Measurements from ENCODE around the gene GXYLT1.

GXYLT1 gene

GRCh38 chr12:42031847-42032564, 112.7 kb downstream of the GXYLT1 start:
- no peaks in the 10 kb centered on the region for H3K36me3 ChIP-seq (ENCODE audit: insufficient read depth, low read length)
- no peaks in the 10 kb centered on the region for H3K27me3 ChIP-seq (ENCODE audit: control insufficient read depth, insufficient read depth, low read length)
- no peak overlapping the region for H3K4me2 ChIP-seq (ENCODE audit: low read length)
- no peaks in the 10 kb centered on the region for H3K9me3 ChIP-seq (replicated peaks; ENCODE audit: low read length)
- H3K4me1 ChIP-seq (ENCODE audit: control insufficient read depth, insufficient read depth, low read length), result no peaks in the 10 kb centered on the region
- no peak overlapping the region for H3K9ac ChIP-seq (ENCODE audit: low read depth, low read length)
- no peak overlapping the region for H3K4me3 ChIP-seq (ENCODE audit: low read length)

Data from skeletal muscle satellite cell (primary cell).